Natural killer cell (primary cell): ENCODE results near the gene COX20. TPM values are rescaled to one million over a fixed set of nuclear protein-coding genes. Genes with fewer than 3 reads are reported as not detected.

Source experiments
- total RNA-seq, 4 donors: library from RNA; stranded (reverse); fragments of 120-200 nt in 1 of 4; gene quantifications; one replicate each; pipeline versions ENCODE4 v1.2.3 to v1.2.4, GENCODE V29; 2013 to 2022

COX20 gene
- total RNA-seq, 3 donors from 2014 or later (not counting 1 experiment from before 2014, with no cell fraction given) = 24.3 to 25.4 (median 24.9) TPM

Other genes starting within 250 kb of the COX20 start
- gene DESI2, start 182.5 kb upstream of the COX20 start, total RNA-seq = 10 to 100 TPM; 24.1 to 30.5 (median 25.4) TPM
- gene HNRNPU, start 28.9 kb downstream of the COX20 start, total RNA-seq = 100 to 1,000 TPM; 467 to 603 (median 504) TPM